HepG2 (cell line): ENCODE results near the gene ACKR3. TPM values are rescaled to one million over a fixed set of nuclear protein-coding genes. Genes with fewer than 3 reads are reported as not detected.

Experiments
- ATAC-seq: fragments of 200-7000 bp; cut with Tn5 transposase; 3 replicates; pipeline ENCODE4 v1.9.1; 2020; ENCODE audit warnings: mild to moderate bottlenecking, moderate library complexity
- BruUV-seq: library from RNA; stranded (reverse); fragments of 400-500 nt; replicated peaks from 2 replicates; lab custom pipeline; 2021; lab: Mats Ljungman, UMichigan
- CTCF ChIA-PET: fragments of 300-600 bp; formaldehyde crosslinking; extraction: SDS; loops from one replicate; lab custom pipeline; 2021; ENCODE audit warnings: low total read pairs, inconsistent platforms, low intra/inter-chr PET ratio; lab: Yijun Ruan, JAX
- POLR2A ChIA-PET: fragments of 350-600 bp; sonication (Branson Sonifier 250); formaldehyde crosslinking; loops from one replicate; lab custom pipeline; 2020; ENCODE audit warnings: antibody characterized with exemption, inconsistent platforms; lab: Yijun Ruan, JAX
- DNase-seq: peaks from one replicate; pipeline ENCODE4 v3.0.0-alpha.2; 2015; ENCODE audit warnings: low spot score
- FAIRE-seq: peaks from 3 replicates; lab custom pipeline; 2011; peaks lifted over from hg19 to GRCh38; lab: Jason Lieb, UNC
- H2AFZ ChIP-seq: one replicate; pipeline ENCODE4 v1.6.1; 2011; ENCODE audit warnings: low read length, inconsistent platforms
- H3K27ac ChIP-seq: fragments of 300-600 bp; 3 replicates; pipeline ENCODE4 v1.8.0; 2011; ENCODE audit warnings: mixed run types, mild to moderate bottlenecking, mixed read lengths, low read length, inconsistent platforms; ENCODE audit not compliant: insufficient read depth; ENCODE audit errors: extremely low read length
- H3K27me3 ChIP-seq, 2 experiments: fragments of 200-600 bp in 1 of 2; 2 replicates in 1 of 2; 3 replicates in 1 of 2; pipeline versions ENCODE4 v1.6.0 to v1.8.0; 2011; ENCODE audit warnings: low read length in 2 of 2, mild to moderate bottlenecking in 2 of 2, moderate library complexity in 2 of 2, inconsistent platforms in 1 of 2; ENCODE audit not compliant: insufficient read depth in 2 of 2, control insufficient read depth in 1 of 2
- H3K36me3 ChIP-seq, 2 experiments: fragments of 200-600 bp in 1 of 2; replicated peaks in 1 of 2; 2 replicates in 1 of 2; 3 replicates in 1 of 2; pipeline versions ENCODE4 v1.5.1 to v1.8.0; 2011; ENCODE audit warnings: low read length in 2 of 2, inconsistent platforms in 1 of 2; ENCODE audit not compliant: insufficient read depth in 2 of 2, control insufficient read depth in 1 of 2
- H3K4me1 ChIP-seq: 2 replicates; pipeline ENCODE4 v1.5.1; 2012; ENCODE audit warnings: low read length, inconsistent platforms; ENCODE audit not compliant: insufficient read depth
- H3K4me2 ChIP-seq: 2 replicates; pipeline ENCODE4 v1.6.0; 2011; ENCODE audit warnings: low read depth, low read length, inconsistent platforms
- H3K4me3 ChIP-seq, 3 experiments: fragments of 200-600 bp in 1 of 3; sonication (generic), shearing (Covaris generic) in 1 of 3; replicated peaks in 1 of 3; 2 replicates each; pipeline ENCODE4 v1.5.1; 2011 to 2016; ENCODE audit warnings: low read length in 3 of 3, inconsistent platforms in 2 of 3, low read depth in 2 of 3, mild to moderate bottlenecking in 2 of 3, control low read depth in 1 of 3, mixed read lengths in 1 of 3; ENCODE audit not compliant: insufficient read depth in 1 of 3
- H3K79me2 ChIP-seq: one replicate; pipeline ENCODE4 v1.6.1; 2011; ENCODE audit warnings: low read length, inconsistent platforms; ENCODE audit not compliant: insufficient read depth
- H3K9ac ChIP-seq: 2 replicates; pipeline ENCODE4 v1.6.0; 2011; ENCODE audit warnings: mild to moderate bottlenecking, low read depth, low read length, inconsistent platforms; ENCODE audit not compliant: insufficient read depth
- H3K9me3 ChIP-seq: 2 replicates; pipeline ENCODE4 v1.5.1; 2012; ENCODE audit warnings: mild to moderate bottlenecking, low read length
- H4K20me1 ChIP-seq: 2 replicates; pipeline ENCODE4 v1.6.0; 2011; ENCODE audit warnings: inconsistent platforms, mild to moderate bottlenecking, low read length, moderate library complexity; ENCODE audit not compliant: insufficient read depth
- CREBL2 ChIP-seq: sonication (generic); formaldehyde crosslinking; IDR thresholded peaks from 2 replicates; pipeline ENCODE4 v1.8.1; 2023; ENCODE audit warnings: missing genetic modification reagents, mild to moderate bottlenecking, borderline replicate concordance
- E2F1 ChIP-seq: sonication (generic); formaldehyde crosslinking; IDR thresholded peaks from 2 replicates; pipeline ENCODE4 v1.5.0; 2020; ENCODE audit warnings: missing genetic modification reagents
- GZF1 ChIP-seq: sonication (generic); formaldehyde crosslinking; IDR thresholded peaks from 2 replicates; pipeline ENCODE4 v1.5.1; 2020; ENCODE audit warnings: mild to moderate bottlenecking, missing genetic modification reagents
- HMGA1 ChIP-seq: sonication (generic); formaldehyde crosslinking; conservative IDR thresholded peaks from 2 replicates; pipeline ENCODE4 v1.4.0; 2020; ENCODE audit warnings: missing genetic modification reagents
- KIAA2018 ChIP-seq: sonication (generic); formaldehyde crosslinking; IDR thresholded peaks from 2 replicates; pipeline ENCODE4 v1.5.0; 2020; ENCODE audit warnings: mild to moderate bottlenecking, missing genetic modification reagents, borderline replicate concordance
- PCBP2 ChIP-seq: fragments of 200-400 bp; formaldehyde crosslinking; optimal IDR thresholded peaks from 2 replicates; pipeline ENCODE3; 2018; ENCODE audit warnings: low read length, low read depth; ENCODE audit not compliant: poor library complexity, severe bottlenecking
- RAD51 ChIP-seq: fragments of 450-650 bp; IDR thresholded peaks from 2 replicates; pipeline ENCODE4 v1.6.1; 2016; ENCODE audit warnings: borderline replicate concordance
- RCOR2 ChIP-seq: IDR thresholded peaks from 2 replicates; pipeline ENCODE4 v1.6.1; 2016; ENCODE audit warnings: missing biosample characterization, missing genetic modification reagents
- TFDP2 ChIP-seq: sonication (generic); formaldehyde crosslinking; IDR thresholded peaks from 2 replicates; pipeline ENCODE4 v1.4.0; 2020; ENCODE audit warnings: missing genetic modification reagents
- ZNF414 ChIP-seq: sonication (generic); formaldehyde crosslinking; IDR thresholded peaks from 2 replicates; pipeline ENCODE4 v1.5.0; 2020; ENCODE audit warnings: missing genetic modification reagents
- ZNF44 ChIP-seq: sonication (generic); formaldehyde crosslinking; IDR thresholded peaks from 2 replicates; pipeline ENCODE4 v1.5.1; 2020; ENCODE audit warnings: mild to moderate bottlenecking, missing genetic modification reagents
- ZNF747 ChIP-seq: sonication (generic); formaldehyde crosslinking; IDR thresholded peaks from 2 replicates; pipeline ENCODE4 v1.8.1; 2023; ENCODE audit warnings: missing genetic modification reagents, mild to moderate bottlenecking, borderline replicate concordance
- ZZZ3 ChIP-seq: sonication (generic); formaldehyde crosslinking; IDR thresholded peaks from 2 replicates; pipeline ENCODE4 v1.4.0; 2020; ENCODE audit warnings: missing genetic modification reagents, mild to moderate bottlenecking, borderline replicate concordance
- WGBS: methylation state at CpG from one replicate; pipeline ENCODE4 v1.1.6; 2017; ENCODE audit warnings: low lambda C conversion rate; 5-methylcytosine and 5-hydroxymethylcytosine counted together
- in situ Hi-C: cut with HindIII; loops from 2 replicates; pipeline ENCODE4 v1.10.0; 2017; ENCODE audit warnings: low pct_unique_long_range_greater_than_20kb; ENCODE audit not compliant: extremely low pct_ligation_motif_present
- intact Hi-C: fragments of 100-400 bp; cut with micrococcal nuclease; formaldehyde crosslinking; loops from one replicate; pipeline ENCODE4 v1.10.0; 2022; ENCODE audit not compliant: unreplicated experiment
- polyA plus RNA-seq, 8 experiments: library from polyadenylated mRNA; depleted of rRNA in 3 of 8; stranded (reverse) in 7 of 8; unstranded in 1 of 8; fragments of >200 nt; fragmentation: Illumina TruSeq in 4 of 8; extraction: Trizol in 4 of 8; gene quantifications; 2 replicates each; pipeline versions ENCODE4 v1.2.1 to v1.2.3, GENCODE V29; 2011 to 2016; ENCODE audit warnings: low read depth in 4 of 8, missing spikeins in 1 of 8, mixed read lengths in 1 of 8; ENCODE audit not compliant: insufficient read depth in 1 of 8
- total RNA-seq, 5 experiments: library from RNA; depleted of rRNA; stranded (reverse); fragments of >200 nt; fragmentation: Illumina TruSeq; extraction: Trizol; gene quantifications; 2 replicates each; pipeline ENCODE4 v1.2.3, GENCODE V29; 2016; ENCODE audit warnings: low read depth in 1 of 5

ACKR3 gene
- total and polyA plus RNA-seq, 2 of the 13 experiments (the other 11 are each of a cell fraction or from before 2014, with no cell fraction given): not detected

- TF ChIP-seq CREBL2 (CRISPR knock-in tag): no peak
- no peak for TF ChIP-seq HMGA1 (CRISPR knock-in tag)
- TF ChIP-seq ZNF44: no peak
- TF ChIP-seq ZZZ3 (CRISPR knock-in tag): no peak
- no peak for TF ChIP-seq GZF1 (CRISPR knock-in tag)
- TF ChIP-seq ZNF747: no peak
Measured at GRCh38 chr2:236614551-236614950, 44.9 kb downstream of the ACKR3 start (continued).

GRCh38 chr2:236616031-236616430 is 46.4 kb downstream of the ACKR3 start:
- no peaks in the 10 kb centered on the region for H4K20me1 ChIP-seq
- no peaks in the 10 kb centered on the region for H3K36me3 ChIP-seq
- in situ Hi-C loops: no loop called here
- DNase-seq: no peak
- no peaks in the 10 kb centered on the region for H3K4me1 ChIP-seq
- H3K27ac ChIP-seq: no peak overlapping the region
- no peak overlapping the region for H3K9ac ChIP-seq
- no peak overlapping the region for H2AFZ ChIP-seq
- H3K4me2 ChIP-seq: no peak overlapping the region
- no peak for ATAC-seq
- peaks cover 4 to 55% of the 10 kb centered on the region in 2 experiments; a peak in 3 of 5 replicates for H3K27me3 ChIP-seq
- H3K4me3 ChIP-seq: no peak overlapping the region
- BruUV-seq: no TSS peak
- H3K79me2 ChIP-seq: no peaks in the 10 kb centered on the region
- POLR2A ChIA-PET: no interaction called here
- CTCF ChIA-PET: no interaction called here
- no peak for FAIRE-seq
- intact Hi-C loops: no loop called here
- 32% methylated on average over 4 of the region's 6 CpGs for WGBS
- H3K9me3 ChIP-seq: no peaks in the 10 kb centered on the region
- TF ChIP-seq ZNF414 (CRISPR knock-in tag): no peak
- no peak for TF ChIP-seq KIAA2018 (CRISPR knock-in tag)
- TF ChIP-seq TFDP2 (CRISPR knock-in tag): no peak
- TF ChIP-seq E2F1 (CRISPR knock-in tag): no peak
- TF ChIP-seq RCOR2 (CRISPR knock-in tag): no peak
- no peak for TF ChIP-seq RAD51
- TF ChIP-seq PCBP2: no peak
